IMR-90 (cell line): Measurements from ENCODE around the gene TRPV3. TPM values are rescaled to one million over a fixed set of nuclear protein-coding genes. Genes with fewer than 3 reads are reported as not detected.

Experiments used
- ATAC-seq: fragments of 200-7000 bp; cut with Tn5 transposase; 2 replicates; pipeline ENCODE4 v1.9.1; 2020; ENCODE audit warnings: low read depth, mild to moderate bottlenecking, moderate library complexity
- BruUV-seq: library from RNA; stranded (reverse); fragments of 400-500 nt; replicated peaks from 2 replicates; lab custom pipeline; 2021; lab: Mats Ljungman, UMichigan
- CTCF ChIA-PET: fragments of 300-600 bp; formaldehyde crosslinking; extraction: SDS; loops from one replicate; lab custom pipeline; 2021; ENCODE audit warnings: antibody characterized with exemption; lab: Yijun Ruan, JAX
- POLR2A ChIA-PET: fragments of 300-600 bp; sonication (Branson Sonifier 250); formaldehyde crosslinking; loops from one replicate; lab custom pipeline; 2022; ENCODE audit warnings: antibody characterized with exemption; ENCODE audit not compliant: unreplicated experiment; lab: Charles Lee
- DNase-seq: peaks from one replicate; pipeline ENCODE4 v3.0.0; 2013
- H2AFZ ChIP-seq: replicated peaks from 2 replicates; pipeline ENCODE3; 2013; ENCODE audit warnings: low read length, mild to moderate bottlenecking; ENCODE audit not compliant: poor library complexity
- H2AK5ac ChIP-seq: 2 replicates; pipeline ENCODE4 v1.6.1; 2013; ENCODE audit warnings: low read depth, low read length, inconsistent platforms
- H2AK9ac ChIP-seq: replicated peaks from 2 replicates; pipeline ENCODE3; 2013; ENCODE audit warnings: mild to moderate bottlenecking, low read depth, low read length, moderate library complexity; ENCODE audit not compliant: poor library complexity
- H2BK120ac ChIP-seq: 2 replicates; pipeline ENCODE4 v1.6.1; 2013; ENCODE audit warnings: low read depth, low read length, inconsistent platforms
- H2BK15ac ChIP-seq: 3 replicates; pipeline ENCODE4 v1.6.1; 2013; ENCODE audit warnings: low read depth, low read length, inconsistent platforms
- H2BK20ac ChIP-seq: 2 replicates; pipeline ENCODE4 v1.6.1; 2013; ENCODE audit warnings: low read depth, mild to moderate bottlenecking, inconsistent platforms, low read length, moderate library complexity
- H2BK5ac ChIP-seq: 2 replicates; pipeline ENCODE4 v1.6.1; 2013; ENCODE audit warnings: mild to moderate bottlenecking, low read depth, low read length, inconsistent platforms; ENCODE audit not compliant: poor library complexity, severe bottlenecking
- H3K14ac ChIP-seq: replicated peaks from 2 replicates; pipeline ENCODE4 v1.6.1; 2013; ENCODE audit warnings: low read depth, low read length, inconsistent platforms
- H3K18ac ChIP-seq: 2 replicates; pipeline ENCODE4 v1.6.1; 2013; ENCODE audit warnings: low read depth, low read length, control low read depth
- H3K23ac ChIP-seq: 2 replicates; pipeline ENCODE4 v1.6.1; 2013; ENCODE audit warnings: low read depth, low read length, inconsistent platforms
- H3K27ac ChIP-seq: 2 replicates; pipeline ENCODE4 v1.5.1; 2013; ENCODE audit warnings: mild to moderate bottlenecking, control low read depth, low read length; ENCODE audit not compliant: insufficient read depth
- H3K27me3 ChIP-seq: 2 replicates; pipeline ENCODE4 v1.6.1; 2013; ENCODE audit warnings: low read length; ENCODE audit not compliant: control insufficient read depth, insufficient read depth
- H3K36me3 ChIP-seq: 2 replicates; pipeline ENCODE4 v1.6.1; 2013; ENCODE audit warnings: low read length, mixed read lengths; ENCODE audit not compliant: control insufficient read depth, insufficient read depth
- H3K4ac ChIP-seq: 2 replicates; pipeline ENCODE4 v1.6.1; 2013; ENCODE audit warnings: low read depth, low read length, inconsistent platforms
- H3K4me1 ChIP-seq: 2 replicates; pipeline ENCODE4 v1.6.1; 2013; ENCODE audit warnings: low read length, mixed read lengths; ENCODE audit not compliant: control insufficient read depth, insufficient read depth
- H3K4me2 ChIP-seq: 2 replicates; pipeline ENCODE4 v1.6.1; 2013; ENCODE audit warnings: low read depth, mild to moderate bottlenecking, control low read depth, low read length, moderate library complexity
- H3K4me3 ChIP-seq: 2 replicates; pipeline ENCODE4 v1.5.1; 2013; ENCODE audit warnings: low read depth, mild to moderate bottlenecking, control low read depth, low read length, moderate library complexity; ENCODE audit not compliant: insufficient read depth
- H3K56ac ChIP-seq: 2 replicates; pipeline ENCODE4 v1.6.1; 2013; ENCODE audit warnings: low read length, inconsistent platforms; ENCODE audit not compliant: insufficient read depth; ENCODE audit errors: extremely low read depth
- H3K79me1 ChIP-seq, 2 experiments: 2 replicates each; pipeline ENCODE4 v1.6.1; 2013; ENCODE audit warnings: low read length in 2 of 2, inconsistent platforms in 1 of 2, low read depth in 1 of 2
- H3K9ac ChIP-seq: 2 replicates; pipeline ENCODE4 v1.6.1; 2013; ENCODE audit warnings: low read depth, low read length, control low read depth
- H3K9me1 ChIP-seq: 2 replicates; pipeline ENCODE4 v1.6.1; 2013; ENCODE audit warnings: low read length, inconsistent platforms; ENCODE audit not compliant: insufficient read depth
- H3K9me3 ChIP-seq: 2 replicates; pipeline ENCODE4 v1.6.1; 2013; ENCODE audit warnings: low read length; ENCODE audit not compliant: control insufficient read depth, insufficient read depth
- H4K20me1 ChIP-seq: 2 replicates; pipeline ENCODE4 v1.6.1; 2013; ENCODE audit warnings: low read length, inconsistent platforms; ENCODE audit not compliant: insufficient read depth
- H4K5ac ChIP-seq: 2 replicates; pipeline ENCODE4 v1.6.1; 2013; ENCODE audit warnings: mild to moderate bottlenecking, low read depth, low read length, control low read depth
- H4K8ac ChIP-seq, 2 experiments: 2 replicates each; pipeline ENCODE4 v1.6.1; 2013; ENCODE audit warnings: low read depth in 2 of 2, low read length in 2 of 2, control low read depth in 1 of 2, inconsistent platforms in 1 of 2
- H4K91ac ChIP-seq: 2 replicates; pipeline ENCODE4 v1.6.1; 2013; ENCODE audit warnings: low read depth, low read length, inconsistent platforms; ENCODE audit not compliant: insufficient read depth
- BHLHE40 ChIP-seq: fragments of 150-350 bp; IDR thresholded peaks from 2 replicates; pipeline ENCODE4 v1.6.1; 2016; ENCODE audit warnings: mild to moderate bottlenecking, low read depth, low read length
- CEBPB ChIP-seq: IDR thresholded peaks from 2 replicates; pipeline ENCODE4 v1.6.1; 2012; ENCODE audit warnings: low read depth, low read length, improper control_type of control experiment
- CHD1 ChIP-seq: IDR thresholded peaks from 2 replicates; pipeline ENCODE4 v1.6.1; 2012; ENCODE audit warnings: low read depth, low read length, improper control_type of control experiment
- FOS ChIP-seq: fragments of 150-350 bp; IDR thresholded peaks from 2 replicates; pipeline ENCODE4 v1.6.1; 2016; ENCODE audit warnings: low read depth, low read length
- MAFK ChIP-seq: IDR thresholded peaks from 2 replicates; pipeline ENCODE4 v1.6.1; 2012; ENCODE audit warnings: low read depth, low read length, improper control_type of control experiment
- MAZ ChIP-seq: IDR thresholded peaks from 2 replicates; pipeline ENCODE4 v1.6.1; 2012; ENCODE audit warnings: low read depth, mild to moderate bottlenecking, low read length, improper control_type of control experiment, moderate library complexity, borderline replicate concordance
- MXI1 ChIP-seq: IDR thresholded peaks from 2 replicates; pipeline ENCODE4 v1.6.1; 2012; ENCODE audit warnings: low read depth, mild to moderate bottlenecking, low read length, moderate library complexity, borderline replicate concordance
- NFE2L2 ChIP-seq: fragments of 150-350 bp; IDR thresholded peaks from 2 replicates; pipeline ENCODE4 v1.6.1; 2016; ENCODE audit warnings: low read depth, mild to moderate bottlenecking, low read length
- POLR2A ChIP-seq: IDR thresholded peaks from 2 replicates; pipeline ENCODE4 v1.6.1; 2012; ENCODE audit warnings: mild to moderate bottlenecking, low read depth, low read length
- RAD21 ChIP-seq: IDR thresholded peaks from 2 replicates; pipeline ENCODE4 v1.6.1; 2012; ENCODE audit warnings: low read length, improper control_type of control experiment
- RCOR1 ChIP-seq: IDR thresholded peaks from 2 replicates; pipeline ENCODE4 v1.6.1; 2012; ENCODE audit warnings: mild to moderate bottlenecking, low read length, improper control_type of control experiment; ENCODE audit not compliant: insufficient replicate concordance
- RFX5 ChIP-seq: IDR thresholded peaks from 2 replicates; pipeline ENCODE4 v1.8.0; 2012; ENCODE audit warnings: low read depth, mild to moderate bottlenecking, low read length, moderate library complexity
- SMC3 ChIP-seq: fragments of 150-350 bp; IDR thresholded peaks from 2 replicates; pipeline ENCODE4 v1.6.1; 2016; ENCODE audit warnings: low read depth, mild to moderate bottlenecking, antibody characterized with exemption, low read length, moderate library complexity
- WGBS, 2 experiments: methylation state at CpG; one replicate each; pipeline versions ENCODE4 v1.1.5 to v1.1.7; 2013; ENCODE audit warnings: missing lambda C conversion rate in 2 of 2; ENCODE audit not compliant: insufficient read length in 1 of 2; ENCODE audit errors: extremely low coverage in 2 of 2; 5-methylcytosine and 5-hydroxymethylcytosine counted together
- dilution Hi-C: fragments of 300-500 bp; cut with HindIII; formaldehyde crosslinking; loops from one replicate; pipeline ENCODE4 v1.14.3; 2018; ENCODE audit warnings: low sequenced_read_pairs; ENCODE audit not compliant: unreplicated experiment
- in situ Hi-C: fragments of 300-500 bp; cut with MboI; formaldehyde crosslinking; loops from 3 replicates; pipeline ENCODE4 v1.14.3; 2019; ENCODE audit warnings: low sequenced_read_pairs, inconsistent platforms, mixed read lengths
- intact Hi-C: fragments of 100-400 bp; cut with micrococcal nuclease; formaldehyde crosslinking; loops from 2 replicates; pipeline ENCODE4 v1.10.0; 2022
- polyA plus RNA-seq, 3 experiments: library from polyadenylated mRNA; depleted of rRNA; stranded (reverse); fragments of >200 nt; gene quantifications; 2 replicates each; pipeline ENCODE4 v1.2.3, GENCODE V29; 2012; ENCODE audit warnings: low replicate concordance in 1 of 3
- total RNA-seq: library from RNA; depleted of rRNA; stranded (reverse); fragments of >200 nt; gene quantifications from 2 replicates; pipeline ENCODE4 v1.2.3, GENCODE V29; 2012
- TF ChIP-seq, protein P1 (sequence below): fragments of 150-350 bp; IDR thresholded peaks from 2 replicates; pipeline ENCODE4 v1.6.1; 2017; ENCODE audit warnings: mild to moderate bottlenecking, antibody characterized with exemption, low read length, low read depth
- TF ChIP-seq, protein P2 (sequence below): fragments of 150-350 bp; IDR thresholded peaks from 2 replicates; pipeline ENCODE4 v1.6.1; 2016; ENCODE audit warnings: low read depth, mild to moderate bottlenecking, low read length, moderate library complexity, borderline replicate concordance
- TF ChIP-seq, protein P3 (sequence below): conservative IDR thresholded peaks from 2 replicates; pipeline ENCODE4 v1.5.1; 2012; ENCODE audit warnings: mild to moderate bottlenecking, low read depth, low read length, improper control_type of control experiment

TRPV3 gene
- total and polyA plus RNA-seq, 2 of the 4 experiments (the other 2 are of a cell fraction) = 0.18 to 0.26 TPM

DNA sequence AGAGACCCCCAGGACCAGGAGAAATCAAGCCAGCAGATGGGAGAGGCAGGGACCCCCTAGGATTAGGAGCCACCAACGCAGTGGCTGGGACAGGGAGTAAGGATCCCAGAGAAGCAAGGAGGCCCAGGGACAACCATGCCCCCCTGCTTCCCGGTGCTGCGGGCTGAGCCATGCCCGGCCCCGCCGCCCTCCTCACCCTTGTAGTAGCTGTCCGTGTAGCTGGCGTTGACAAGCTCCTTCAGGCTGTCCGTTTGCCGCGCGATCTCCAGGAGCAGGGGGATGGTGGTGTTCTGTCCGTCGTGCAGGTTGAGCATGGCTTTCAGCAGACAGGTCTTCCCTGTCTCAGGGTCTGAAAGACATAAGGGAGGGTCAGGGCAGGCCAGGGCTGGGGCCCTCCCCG is 33.2 kb upstream of the TRPV3 start:
- Histone ChIP-seq H2AFZ (no peak overlapping the region), H2AK9ac (no peak overlapping the region), H4K20me1 (no peaks in the 10 kb centered on the region), H2BK15ac (no peak overlapping the region), H3K9ac (no peak overlapping the region), H4K91ac (no peak overlapping the region), H3K4me1 (peaks cover 2% of the 10 kb centered on the region; the same call in 1 of the 2 replicates), H3K4me2 (no peak overlapping the region), H3K27me3 (no peaks in the 10 kb centered on the region), H3K4me3 (no peak overlapping the region), H2BK20ac (no peak overlapping the region), H3K56ac (no peak overlapping the region), H3K23ac (no peak overlapping the region), H3K79me1 (no peaks in the 10 kb centered on the region), H3K27ac (no peak overlapping the region), H3K36me3 (peaks cover 6% of the 10 kb centered on the region; the same call in 1 of the 2 replicates), H3K9me1 (no peaks in the 10 kb centered on the region; the same call in 1 of the 2 replicates), H2BK5ac (no peak overlapping the region), H3K4ac (no peak overlapping the region), H4K8ac (no peak overlapping the region), H2AK5ac (no peak overlapping the region), H4K5ac (no peak overlapping the region), H2BK120ac (no peak overlapping the region), H3K14ac (no peak overlapping the region), H3K9me3 (no peaks in the 10 kb centered on the region), H3K18ac (no peak overlapping the region)
- ChIA-PET POLR2A (interaction anchor here (0.6 kb wide), 1 partner anchor 10 kb away, joined by 3 read pairs; no protein-coding TSS in a partner anchor), CTCF (no interaction called here)
- 79% methylated on average over 6 of the region's 15 CpGs; no CpG with 5 or more reads in 1 of the 2 experiments for WGBS, 2 experiments
- TF ChIP-seq, protein P1, sequence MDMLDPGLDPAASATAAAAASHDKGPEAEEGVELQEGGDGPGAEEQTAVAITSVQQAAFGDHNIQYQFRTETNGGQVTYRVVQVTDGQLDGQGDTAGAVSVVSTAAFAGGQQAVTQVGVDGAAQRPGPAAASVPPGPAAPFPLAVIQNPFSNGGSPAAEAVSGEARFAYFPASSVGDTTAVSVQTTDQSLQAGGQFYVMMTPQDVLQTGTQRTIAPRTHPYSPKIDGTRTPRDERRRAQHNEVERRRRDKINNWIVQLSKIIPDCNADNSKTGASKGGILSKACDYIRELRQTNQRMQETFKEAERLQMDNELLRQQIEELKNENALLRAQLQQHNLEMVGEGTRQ = no peak
- TF ChIP-seq FOS (no peak), RFX5 (no peak), NFE2L2 (no peak), RAD21 (no peak), MXI1 (no peak), POLR2A (no peak), MAFK (no peak), RCOR1 (no peak), BHLHE40 (no peak), CEBPB (no peak), CHD1 (no peak), SMC3 (no peak), MAZ (no peak)
- TF ChIP-seq, protein P2, sequence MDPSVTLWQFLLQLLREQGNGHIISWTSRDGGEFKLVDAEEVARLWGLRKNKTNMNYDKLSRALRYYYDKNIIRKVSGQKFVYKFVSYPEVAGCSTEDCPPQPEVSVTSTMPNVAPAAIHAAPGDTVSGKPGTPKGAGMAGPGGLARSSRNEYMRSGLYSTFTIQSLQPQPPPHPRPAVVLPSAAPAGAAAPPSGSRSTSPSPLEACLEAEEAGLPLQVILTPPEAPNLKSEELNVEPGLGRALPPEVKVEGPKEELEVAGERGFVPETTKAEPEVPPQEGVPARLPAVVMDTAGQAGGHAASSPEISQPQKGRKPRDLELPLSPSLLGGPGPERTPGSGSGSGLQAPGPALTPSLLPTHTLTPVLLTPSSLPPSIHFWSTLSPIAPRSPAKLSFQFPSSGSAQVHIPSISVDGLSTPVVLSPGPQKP = no peak
- TF ChIP-seq, protein P3, sequence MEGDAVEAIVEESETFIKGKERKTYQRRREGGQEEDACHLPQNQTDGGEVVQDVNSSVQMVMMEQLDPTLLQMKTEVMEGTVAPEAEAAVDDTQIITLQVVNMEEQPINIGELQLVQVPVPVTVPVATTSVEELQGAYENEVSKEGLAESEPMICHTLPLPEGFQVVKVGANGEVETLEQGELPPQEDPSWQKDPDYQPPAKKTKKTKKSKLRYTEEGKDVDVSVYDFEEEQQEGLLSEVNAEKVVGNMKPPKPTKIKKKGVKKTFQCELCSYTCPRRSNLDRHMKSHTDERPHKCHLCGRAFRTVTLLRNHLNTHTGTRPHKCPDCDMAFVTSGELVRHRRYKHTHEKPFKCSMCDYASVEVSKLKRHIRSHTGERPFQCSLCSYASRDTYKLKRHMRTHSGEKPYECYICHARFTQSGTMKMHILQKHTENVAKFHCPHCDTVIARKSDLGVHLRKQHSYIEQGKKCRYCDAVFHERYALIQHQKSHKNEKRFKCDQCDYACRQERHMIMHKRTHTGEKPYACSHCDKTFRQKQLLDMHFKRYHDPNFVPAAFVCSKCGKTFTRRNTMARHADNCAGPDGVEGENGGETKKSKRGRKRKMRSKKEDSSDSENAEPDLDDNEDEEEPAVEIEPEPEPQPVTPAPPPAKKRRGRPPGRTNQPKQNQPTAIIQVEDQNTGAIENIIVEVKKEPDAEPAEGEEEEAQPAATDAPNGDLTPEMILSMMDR = no peak
- DNase-seq (no peak), ATAC-seq (no peak)
- in situ Hi-C loops (no loop called here), intact Hi-C loops (no loop called here), dilution Hi-C loops (no loop called here)
- no TSS peak for BruUV-seq
